K562 (cell line): ENCODE results near the gene CCDC18. TPM values are rescaled to one million over a fixed set of nuclear protein-coding genes. Genes with fewer than 3 reads are reported as not detected.

Experiments
- ATAC-seq: fragments of 200-7000 bp; cut with Tn5 transposase; 3 replicates; pipeline ENCODE4 v1.9.1; 2020; ENCODE audit warnings: moderate library complexity
- BruUV-seq: library from RNA; stranded (reverse); fragments of 400-500 nt; replicated peaks from 2 replicates; lab custom pipeline; 2021; lab: Mats Ljungman, UMichigan
- CTCF ChIA-PET: fragments of 300-600 bp; formaldehyde crosslinking; extraction: SDS; loops from one replicate; lab custom pipeline; 2021; ENCODE audit warnings: low intra/inter-chr PET ratio; lab: Yijun Ruan, JAX
- POLR2A ChIA-PET: fragments of 300-600, 350-650 bp; sonication (Branson Sonifier 250); formaldehyde crosslinking; extraction: SDS; loops from one replicate; lab custom pipeline; 2021; ENCODE audit warnings: antibody characterized with exemption, inconsistent platforms; lab: Yijun Ruan, JAX
- DNase-seq, 4 experiments: peaks; one replicate each; pipeline versions ENCODE4 v3.0.0 to v3.0.0-alpha.2; 2011 to 2018; ENCODE audit warnings: low spot score in 3 of 4, mixed read lengths in 3 of 4; ENCODE audit errors: extremely low read depth in 1 of 4
- FAIRE-seq: peaks from 2 replicates; lab custom pipeline; 2011; peaks lifted over from hg19 to GRCh38; lab: Jason Lieb, UNC
- H2AFZ ChIP-seq: 2 replicates; pipeline ENCODE4 v1.6.0; 2011; ENCODE audit warnings: low read depth, low read length, control low read depth, inconsistent platforms
- H3K27ac ChIP-seq: fragments of 200-600 bp; 3 replicates; pipeline ENCODE4 v1.8.0; 2011; ENCODE audit warnings: low read depth, mild to moderate bottlenecking, control low read depth, inconsistent platforms, low read length, moderate library complexity, mixed read lengths; ENCODE audit errors: extremely low read depth
- H3K27me3 ChIP-seq, 2 experiments: fragments of 300-600 bp in 1 of 2; 2 replicates in 1 of 2; 3 replicates in 1 of 2; pipeline versions ENCODE4 v1.6.0 to v1.8.0; 2011; ENCODE audit warnings: inconsistent platforms in 2 of 2, low read length in 2 of 2, mild to moderate bottlenecking in 1 of 2, mixed read lengths in 1 of 2, moderate library complexity in 1 of 2; ENCODE audit not compliant: control insufficient read depth in 2 of 2, insufficient read depth in 2 of 2
- H3K36me3 ChIP-seq: fragments of 300-600 bp; 3 replicates; pipeline ENCODE4 v1.8.0; 2011; ENCODE audit warnings: mild to moderate bottlenecking, low read length, inconsistent platforms; ENCODE audit not compliant: control insufficient read depth, insufficient read depth
- H3K4me1 ChIP-seq, 2 experiments: fragments of 200-600 bp in 1 of 2; replicated peaks in 1 of 2; 2 replicates in 1 of 2; 3 replicates in 1 of 2; pipeline versions ENCODE4 v1.5.1 to v1.8.0; 2011; ENCODE audit warnings: inconsistent platforms in 2 of 2, low read length in 2 of 2, mild to moderate bottlenecking in 1 of 2, mixed read lengths in 1 of 2, moderate library complexity in 1 of 2; ENCODE audit not compliant: control insufficient read depth in 2 of 2, insufficient read depth in 2 of 2
- H3K4me2 ChIP-seq: 2 replicates; pipeline ENCODE4 v1.6.1; 2011; ENCODE audit warnings: low read length, control low read depth, inconsistent platforms, mixed read lengths; ENCODE audit not compliant: insufficient read depth
- H3K4me3 ChIP-seq: fragments of 200-600 bp; sonication (generic), shearing (Covaris generic); 2 replicates; pipeline ENCODE4 v1.5.1; 2016; ENCODE audit warnings: control low read depth, inconsistent platforms
- H3K79me2 ChIP-seq: fragments of 200-600 bp; 3 replicates; pipeline ENCODE4 v1.8.0; 2011; ENCODE audit warnings: low read length, inconsistent platforms; ENCODE audit not compliant: control insufficient read depth, insufficient read depth
- H3K9ac ChIP-seq, 2 experiments: 2 replicates each; pipeline versions ENCODE4 v1.6.0 to v1.6.1; 2011; ENCODE audit warnings: low read depth in 2 of 2, low read length in 2 of 2, control low read depth in 1 of 2, inconsistent platforms in 1 of 2, mild to moderate bottlenecking in 1 of 2, mixed read lengths in 1 of 2; ENCODE audit not compliant: insufficient read depth in 1 of 2
- H3K9me1 ChIP-seq: one replicate; pipeline ENCODE4 v1.6.0; 2011; ENCODE audit warnings: inconsistent platforms, mild to moderate bottlenecking, low read length, moderate library complexity; ENCODE audit not compliant: control insufficient read depth, insufficient read depth
- H3K9me3 ChIP-seq: replicated peaks from 2 replicates; pipeline ENCODE4 v1.5.1; 2011; ENCODE audit warnings: low read depth, low read length, inconsistent platforms; ENCODE audit not compliant: control insufficient read depth, insufficient read depth
- H4K20me1 ChIP-seq: replicated peaks from 2 replicates; pipeline ENCODE4 v1.6.1; 2011; ENCODE audit warnings: low read length, inconsistent platforms, mixed read lengths; ENCODE audit not compliant: control insufficient read depth, insufficient read depth
- DPF2 ChIP-seq: fragments of 450-650 bp; IDR thresholded peaks from 2 replicates; pipeline ENCODE4 v1.6.1; 2016
- FOSL1 ChIP-seq: fragments of 200-800 bp; sonication (Bioruptor generic); conservative IDR thresholded peaks from 2 replicates; pipeline ENCODE4 v1.6.1; 2016; ENCODE audit warnings: missing genetic modification characterization, missing compliant biosample characterization
- GTF2F1 ChIP-seq: IDR thresholded peaks from 2 replicates; pipeline ENCODE4 v1.6.1; 2011; ENCODE audit warnings: low read depth, low read length, improper control_type of control experiment
- MAFG ChIP-seq: fragments of 450-650 bp; conservative IDR thresholded peaks from 2 replicates; pipeline ENCODE4 v1.6.1; 2016; ENCODE audit warnings: missing genetic modification characterization, missing compliant biosample characterization
- ZNF436 ChIP-seq: fragments of 250-450, 450-650 bp; sonication (Bioruptor Pico); formaldehyde crosslinking; IDR thresholded peaks from 2 replicates; pipeline ENCODE4 v1.7.0; 2020; ENCODE audit warnings: mild to moderate bottlenecking
- WGBS: fragments of 100-300 bp; shearing (Covaris generic); methylation state at CpG from one replicate; pipeline ENCODE4 v1.1.6; 2016; ENCODE audit warnings: low coverage, mixed read lengths; ENCODE audit not compliant: insufficient coverage; ENCODE audit errors: missing lambda C conversion rate; 5-methylcytosine and 5-hydroxymethylcytosine counted together
- in situ Hi-C: fragments of 300-500 bp; cut with MboI; formaldehyde crosslinking; loops from 4 replicates; pipeline ENCODE4 v1.15.0; 2018; ENCODE audit warnings: inconsistent platforms, mixed read lengths
- intact Hi-C: fragments of 100-400 bp; cut with micrococcal nuclease; formaldehyde crosslinking; loops from 2 replicates; pipeline ENCODE4 v1.14.2; 2022
- polyA plus RNA-seq, 8 experiments: library from polyadenylated mRNA; depleted of rRNA in 4 of 8; stranded (reverse) in 5 of 8; unstranded in 3 of 8; fragments of >200 nt; fragmentation: Nextera tagmentation in 2 of 8; fragmentation: Illumina TruSeq in 1 of 8; extraction: Ambion mirVana in 2 of 8; extraction: Trizol in 1 of 8; gene quantifications; 2 replicates each; pipeline versions ENCODE4 v1.2.1 to v1.2.3, GENCODE V29; 2011 to 2014; ENCODE audit warnings: inconsistent platforms in 1 of 8, missing spikeins in 1 of 8
- total RNA-seq, 7 experiments: library from RNA; depleted of rRNA in 6 of 7; stranded (reverse); fragments of >200 nt in 6 of 7; fragmentation: Illumina TruSeq in 2 of 7; extraction: Trizol in 2 of 7; gene quantifications; 2 replicates each; pipeline versions ENCODE4 v1.2.1 to v1.2.3, GENCODE V29; 2011 to 2021; ENCODE audit warnings: low replicate concordance in 1 of 7
- TF ChIP-seq, protein P1 (sequence below): fragments of 450-650 bp; IDR thresholded peaks from 2 replicates; pipeline ENCODE4 v1.6.1; 2016; ENCODE audit warnings: borderline replicate concordance
- TF ChIP-seq, protein P2 (sequence below), 2 experiments: fragments of 150-350 bp in 1 of 2; IDR thresholded peaks; 2 replicates each; pipeline ENCODE4 v1.6.1; 2012 to 2016; ENCODE audit warnings: low read depth in 2 of 2, low read length in 2 of 2, mild to moderate bottlenecking in 1 of 2, moderate library complexity in 1 of 2
- TF ChIP-seq, protein P3 (sequence below): fragments of 450-650 bp; IDR thresholded peaks from 2 replicates; pipeline ENCODE4 v1.6.1; 2016
- TF ChIP-seq, protein P4 (sequence below), 2 experiments: fragments of 450-650 bp; conservative IDR thresholded peaks; 2 replicates each; pipeline ENCODE4 v1.6.1; 2017; ENCODE audit warnings: mild to moderate bottlenecking in 2 of 2, moderate library complexity in 2 of 2
- TF ChIP-seq, protein P5 (sequence below): fragments of 250-450 bp; sonication (Bioruptor Pico); IDR thresholded peaks from 2 replicates; pipeline ENCODE4 v1.5.0; 2021; ENCODE audit warnings: mild to moderate bottlenecking, moderate library complexity

The CCDC18 gene
- total and polyA plus RNA-seq, 9 of the 15 experiments (the other 6 are each of a cell fraction or from before 2014, with no cell fraction given): 19.5 to 34.2 (median 24.3) TPM

DNA sequence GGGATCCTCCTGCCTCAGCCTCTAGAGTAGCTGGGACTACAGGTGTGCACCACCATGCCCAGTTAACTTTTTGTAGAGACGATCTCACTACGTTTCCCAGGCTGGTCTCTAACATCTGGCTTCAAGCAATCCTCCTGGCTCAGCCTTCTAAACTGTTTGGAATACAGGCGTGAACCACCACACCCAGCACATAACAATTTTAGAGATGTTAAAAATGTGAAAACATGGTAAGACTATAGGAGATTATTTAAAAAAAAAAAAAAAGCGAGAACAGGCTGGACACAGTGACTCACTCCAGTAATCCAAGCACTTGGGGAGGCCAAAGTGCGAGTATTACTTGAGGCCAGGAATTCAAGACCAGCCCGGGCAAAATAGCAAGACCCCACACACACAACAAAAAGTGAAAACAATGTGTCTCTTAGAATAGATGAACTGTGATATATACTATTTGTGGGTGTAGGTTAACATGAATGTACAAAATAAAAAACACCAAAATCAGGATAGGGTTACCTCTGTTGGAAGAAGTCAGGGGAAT, 19.6 kb downstream of the CCDC18 start:
- intact Hi-C loops (no loop called here), in situ Hi-C loops (no loop called here)
- Histone ChIP-seq H3K9me1 (no peaks in the 10 kb centered on the region), H3K27ac (no peak overlapping the region), H3K79me2 (no peaks in the 10 kb centered on the region), H3K4me2 (no peak overlapping the region), H4K20me1 (no peaks in the 10 kb centered on the region), H3K36me3 (peaks cover 79% of the 10 kb centered on the region), H3K4me3 (no peak overlapping the region), H3K9me3 (no peaks in the 10 kb centered on the region), H3K9ac (no peak overlapping the region), H3K27me3 (no peaks in the 10 kb centered on the region), H3K4me1 (0 out of 5 replicates have a peak, but pooled peaks cover 0 to 3% of the 10 kb centered on the region in 2 experiments), H2AFZ (no peak overlapping the region)
- FAIRE-seq (no peak), DNase-seq (no peak), ATAC-seq (no peak)
- BruUV-seq: no TSS peak
- WGBS: 98% methylated on average over 5 of the region's 6 CpGs
- POLR2A ChIA-PET: interaction anchor here (1.4 kb wide), 1 partner anchor 19 kb away, joined by 4 read pairs; no protein-coding TSS in a partner anchor
- CTCF ChIA-PET: no interaction called here
- TF ChIP-seq FOSL1 (tag): no peak
- TF ChIP-seq, protein P1, sequence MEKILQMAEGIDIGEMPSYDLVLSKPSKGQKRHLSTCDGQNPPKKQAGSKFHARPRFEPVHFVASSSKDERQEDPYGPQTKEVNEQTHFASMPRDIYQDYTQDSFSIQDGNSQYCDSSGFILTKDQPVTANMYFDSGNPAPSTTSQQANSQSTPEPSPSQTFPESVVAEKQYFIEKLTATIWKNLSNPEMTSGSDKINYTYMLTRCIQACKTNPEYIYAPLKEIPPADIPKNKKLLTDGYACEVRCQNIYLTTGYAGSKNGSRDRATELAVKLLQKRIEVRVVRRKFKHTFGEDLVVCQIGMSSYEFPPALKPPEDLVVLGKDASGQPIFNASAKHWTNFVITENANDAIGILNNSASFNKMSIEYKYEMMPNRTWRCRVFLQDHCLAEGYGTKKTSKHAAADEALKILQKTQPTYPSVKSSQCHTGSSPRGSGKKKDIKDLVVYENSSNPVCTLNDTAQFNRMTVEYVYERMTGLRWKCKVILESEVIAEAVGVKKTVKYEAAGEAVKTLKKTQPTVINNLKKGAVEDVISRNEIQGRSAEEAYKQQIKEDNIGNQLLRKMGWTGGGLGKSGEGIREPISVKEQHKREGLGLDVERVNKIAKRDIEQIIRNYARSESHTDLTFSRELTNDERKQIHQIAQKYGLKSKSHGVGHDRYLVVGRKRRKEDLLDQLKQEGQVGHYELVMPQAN: no peak
- TF ChIP-seq, protein P2, sequence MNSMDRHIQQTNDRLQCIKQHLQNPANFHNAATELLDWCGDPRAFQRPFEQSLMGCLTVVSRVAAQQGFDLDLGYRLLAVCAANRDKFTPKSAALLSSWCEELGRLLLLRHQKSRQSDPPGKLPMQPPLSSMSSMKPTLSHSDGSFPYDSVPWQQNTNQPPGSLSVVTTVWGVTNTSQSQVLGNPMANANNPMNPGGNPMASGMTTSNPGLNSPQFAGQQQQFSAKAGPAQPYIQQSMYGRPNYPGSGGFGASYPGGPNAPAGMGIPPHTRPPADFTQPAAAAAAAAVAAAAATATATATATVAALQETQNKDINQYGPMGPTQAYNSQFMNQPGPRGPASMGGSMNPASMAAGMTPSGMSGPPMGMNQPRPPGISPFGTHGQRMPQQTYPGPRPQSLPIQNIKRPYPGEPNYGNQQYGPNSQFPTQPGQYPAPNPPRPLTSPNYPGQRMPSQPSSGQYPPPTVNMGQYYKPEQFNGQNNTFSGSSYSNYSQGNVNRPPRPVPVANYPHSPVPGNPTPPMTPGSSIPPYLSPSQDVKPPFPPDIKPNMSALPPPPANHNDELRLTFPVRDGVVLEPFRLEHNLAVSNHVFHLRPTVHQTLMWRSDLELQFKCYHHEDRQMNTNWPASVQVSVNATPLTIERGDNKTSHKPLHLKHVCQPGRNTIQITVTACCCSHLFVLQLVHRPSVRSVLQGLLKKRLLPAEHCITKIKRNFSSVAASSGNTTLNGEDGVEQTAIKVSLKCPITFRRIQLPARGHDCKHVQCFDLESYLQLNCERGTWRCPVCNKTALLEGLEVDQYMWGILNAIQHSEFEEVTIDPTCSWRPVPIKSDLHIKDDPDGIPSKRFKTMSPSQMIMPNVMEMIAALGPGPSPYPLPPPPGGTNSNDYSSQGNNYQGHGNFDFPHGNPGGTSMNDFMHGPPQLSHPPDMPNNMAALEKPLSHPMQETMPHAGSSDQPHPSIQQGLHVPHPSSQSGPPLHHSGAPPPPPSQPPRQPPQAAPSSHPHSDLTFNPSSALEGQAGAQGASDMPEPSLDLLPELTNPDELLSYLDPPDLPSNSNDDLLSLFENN (IDR thresholded peaks at IDR 0.05; ENCODE audit: low read depth in 2 of 2, low read length in 2 of 2): no peak
- no peak for TF ChIP-seq GTF2F1
- no peak for TF ChIP-seq ZNF436
- TF ChIP-seq MAFG (tag): no peak
- TF ChIP-seq, protein P3, sequence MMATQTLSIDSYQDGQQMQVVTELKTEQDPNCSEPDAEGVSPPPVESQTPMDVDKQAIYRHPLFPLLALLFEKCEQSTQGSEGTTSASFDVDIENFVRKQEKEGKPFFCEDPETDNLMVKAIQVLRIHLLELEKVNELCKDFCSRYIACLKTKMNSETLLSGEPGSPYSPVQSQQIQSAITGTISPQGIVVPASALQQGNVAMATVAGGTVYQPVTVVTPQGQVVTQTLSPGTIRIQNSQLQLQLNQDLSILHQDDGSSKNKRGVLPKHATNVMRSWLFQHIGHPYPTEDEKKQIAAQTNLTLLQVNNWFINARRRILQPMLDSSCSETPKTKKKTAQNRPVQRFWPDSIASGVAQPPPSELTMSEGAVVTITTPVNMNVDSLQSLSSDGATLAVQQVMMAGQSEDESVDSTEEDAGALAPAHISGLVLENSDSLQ: no peak
- TF ChIP-seq, protein P4, sequence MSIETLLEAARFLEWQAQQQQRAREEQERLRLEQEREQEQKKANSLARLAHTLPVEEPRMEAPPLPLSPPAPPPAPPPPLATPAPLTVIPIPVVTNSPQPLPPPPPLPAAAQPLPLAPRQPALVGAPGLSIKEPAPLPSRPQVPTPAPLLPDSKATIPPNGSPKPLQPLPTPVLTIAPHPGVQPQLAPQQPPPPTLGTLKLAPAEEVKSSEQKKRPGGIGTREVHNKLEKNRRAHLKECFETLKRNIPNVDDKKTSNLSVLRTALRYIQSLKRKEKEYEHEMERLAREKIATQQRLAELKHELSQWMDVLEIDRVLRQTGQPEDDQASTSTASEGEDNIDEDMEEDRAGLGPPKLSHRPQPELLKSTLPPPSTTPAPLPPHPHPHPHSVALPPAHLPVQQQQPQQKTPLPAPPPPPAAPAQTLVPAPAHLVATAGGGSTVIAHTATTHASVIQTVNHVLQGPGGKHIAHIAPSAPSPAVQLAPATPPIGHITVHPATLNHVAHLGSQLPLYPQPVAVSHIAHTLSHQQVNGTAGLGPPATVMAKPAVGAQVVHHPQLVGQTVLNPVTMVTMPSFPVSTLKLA (conservative IDR thresholded peaks at IDR 0.05): no peak
- TF ChIP-seq, protein P5, sequence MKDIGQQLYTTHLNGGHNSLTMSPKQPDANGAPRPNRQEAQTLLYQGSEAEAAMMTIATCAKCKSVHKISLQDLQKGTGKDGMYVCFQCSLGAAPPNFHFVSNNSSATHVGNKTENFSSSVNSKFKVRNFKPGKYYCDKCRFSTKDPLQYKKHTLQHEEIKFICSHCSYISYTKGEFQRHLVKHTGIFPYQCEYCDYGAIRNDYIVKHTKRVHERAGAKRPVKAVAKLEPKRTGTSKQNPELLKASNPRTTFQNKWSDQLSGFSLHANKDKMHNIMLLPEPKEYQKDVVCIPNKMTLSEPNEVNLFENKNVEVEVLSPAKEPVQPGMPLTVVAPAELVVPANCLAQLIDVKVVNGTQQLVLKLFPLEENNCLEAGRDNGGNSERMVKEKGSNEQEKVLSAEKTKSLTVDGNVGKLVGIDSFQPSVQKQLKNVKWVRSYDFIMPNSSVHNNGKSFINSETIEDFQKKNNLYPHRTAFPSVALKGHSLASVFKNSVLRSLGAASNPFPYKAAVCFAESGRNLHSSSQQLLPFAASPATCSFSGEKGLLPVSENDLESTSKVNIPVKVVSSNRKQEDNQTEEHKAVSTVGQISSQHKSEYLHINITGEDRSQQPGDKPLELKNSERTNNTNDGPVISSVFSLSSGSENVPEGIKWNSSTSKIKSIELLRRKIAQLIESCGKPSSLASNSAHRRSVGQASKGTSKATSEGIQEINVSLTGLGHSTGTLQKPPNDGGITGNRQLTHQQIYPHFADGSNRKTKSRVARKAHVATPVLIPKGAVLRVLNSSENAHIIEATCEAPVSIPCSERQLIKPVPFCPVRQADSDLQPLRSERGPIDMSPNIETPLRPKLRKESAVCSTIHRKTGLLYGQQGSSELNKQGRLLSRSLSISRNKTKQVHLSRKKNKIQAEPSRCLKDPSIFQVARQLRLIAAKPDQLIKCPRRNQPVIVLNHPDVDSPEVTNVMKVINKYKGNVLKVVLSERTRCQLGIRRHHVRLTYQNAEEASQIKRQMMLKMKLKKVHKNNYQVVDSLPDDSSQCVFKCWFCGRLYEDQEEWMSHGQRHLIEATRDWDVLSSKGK (CRISPR knock-in tag): no peak
- no peak for TF ChIP-seq DPF2
